Cardiac fibroblast (primary cell): Measurements from ENCODE around the gene CDC42EP3.

Experiments
- DNase-seq, 2 donors: peaks; one replicate each; pipeline versions ENCODE4 v3.0.0 to v3.0.0-alpha.2; 2010; ENCODE audit warnings: low read depth in 2 of 2
- H3K4me3 ChIP-seq, 2 donors: replicated peaks in 1 of 2; 1 replicate in 1 of 2; 2 replicates in 1 of 2; pipeline ENCODE4 v1.5.1; 2011; ENCODE audit warnings: low read depth in 2 of 2, low read length in 2 of 2, mild to moderate bottlenecking in 2 of 2, moderate library complexity in 1 of 2
- CTCF ChIP-seq: IDR thresholded peaks from one replicate; pipeline ENCODE4 v1.5.1; 2011; ENCODE audit warnings: low read depth, mild to moderate bottlenecking, low read length, inconsistent platforms

Gene CDC42EP3

DNA sequence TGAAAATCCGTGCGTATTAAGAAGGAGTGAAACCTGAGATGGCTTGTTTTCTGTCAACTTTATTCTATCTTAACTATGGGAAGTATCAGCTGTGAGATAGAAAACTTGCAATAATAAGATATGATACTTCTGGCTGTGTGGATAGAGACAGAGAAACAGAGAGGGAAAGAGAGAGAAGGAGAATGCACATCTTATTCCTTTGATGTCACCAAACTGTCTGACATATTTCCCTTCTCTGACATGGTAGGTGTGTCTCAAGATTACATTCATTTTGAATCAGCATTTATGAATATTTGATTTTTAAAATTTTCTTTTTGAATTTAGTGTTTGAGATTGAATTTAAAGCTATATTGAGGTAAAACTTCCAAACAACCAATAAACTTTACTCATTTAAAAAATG, 69.4 kb downstream of the CDC42EP3 start:
- DNase-seq = no peak
- H3K4me3 ChIP-seq = no peak overlapping the region
- TF ChIP-seq CTCF = no peak

GRCh38 chr2:37601569-37601968, 69.9 kb downstream of the CDC42EP3 start:
- no peak for TF ChIP-seq CTCF
- H3K4me3 ChIP-seq = no peak overlapping the region
- DNase-seq = no peak

DNA sequence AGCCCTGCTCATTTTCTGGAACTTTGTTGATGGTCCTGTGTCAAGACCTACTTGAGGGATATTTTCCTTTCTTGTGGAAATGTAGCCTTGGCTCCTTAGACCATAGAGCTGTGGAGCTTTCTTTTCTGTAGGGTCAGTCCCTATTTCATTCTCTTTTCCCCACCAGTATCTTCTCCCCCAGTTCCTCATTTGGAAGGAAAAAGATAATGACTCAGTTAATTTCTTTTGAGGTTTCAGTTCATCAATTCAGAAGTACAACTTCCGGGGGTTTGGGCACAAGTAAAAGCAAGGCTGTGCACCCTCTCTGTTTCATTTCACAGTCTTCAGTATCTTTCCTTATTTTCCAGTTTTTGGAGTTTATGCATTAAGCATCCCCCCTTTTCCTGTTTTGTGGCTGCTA, 70.7 kb downstream of the CDC42EP3 start:
- H3K4me3 ChIP-seq = no peak overlapping the region
- no peak for TF ChIP-seq CTCF

DNA sequence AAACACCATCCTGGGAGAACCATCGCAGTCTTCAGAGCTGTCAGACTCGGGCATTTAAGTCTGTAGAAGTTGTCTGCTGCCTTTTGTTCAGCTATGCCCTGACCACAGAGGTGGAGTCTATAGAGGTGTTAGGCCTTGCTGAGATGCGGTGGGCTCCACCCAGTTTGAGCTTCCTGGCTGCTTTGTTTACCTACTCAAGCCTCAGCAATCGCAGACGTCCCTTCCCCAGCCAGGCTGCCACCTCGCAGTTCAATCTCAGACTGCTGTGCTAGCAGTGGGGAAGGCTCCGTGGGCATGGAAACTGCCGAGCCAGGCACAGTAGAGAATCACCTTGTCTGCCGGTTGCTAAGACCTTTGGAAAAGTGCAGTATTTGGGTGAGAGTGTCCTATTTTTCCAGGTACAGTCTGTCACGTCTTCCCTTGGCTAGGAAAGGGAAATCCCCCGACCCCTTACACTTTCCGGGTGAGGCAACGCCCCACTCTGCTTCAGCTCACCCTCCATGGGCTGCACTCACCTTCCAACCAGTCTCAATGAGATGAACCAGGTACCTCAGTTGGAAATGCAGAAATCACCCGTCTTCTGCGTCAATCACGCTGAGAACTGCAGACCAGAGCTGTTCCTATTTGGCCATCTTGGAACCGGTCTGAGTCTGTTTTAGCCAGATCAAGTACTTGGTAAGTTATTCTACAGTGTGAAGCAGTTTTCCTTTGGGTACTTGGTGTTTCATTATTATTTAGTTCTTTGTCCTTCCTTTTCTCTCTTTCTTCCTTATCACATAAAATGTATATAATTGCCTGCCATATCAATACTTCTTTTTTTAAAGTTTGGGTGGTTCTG, 71.5 kb downstream of the CDC42EP3 start:
- no peak for TF ChIP-seq CTCF
- H3K4me3 ChIP-seq = no peak overlapping the region
- no peak for DNase-seq

More for the DNA sequence above, 70.7 kb downstream of the CDC42EP3 start:
- no peak for DNase-seq

GRCh38 chr2:37593694-37594093, 77.7 kb downstream of the CDC42EP3 start:
- no peak for TF ChIP-seq CTCF
- no peak overlapping the region for H3K4me3 ChIP-seq
- DNase-seq = no peak

- no peak overlapping the region for H3K4me3 ChIP-seq
- no peak for TF ChIP-seq CTCF
- DNase-seq = no peak
These were observed 78.4 kb downstream of the CDC42EP3 start for GRCh38 chr2:37593024-37593423.
